ENCODE results near the gene RILPL2. TPM values are rescaled to one million over a fixed set of nuclear protein-coding genes. Genes with fewer than 3 reads are reported as not detected.
"Not testable (repeated sequence)": the region's sequence is repeated elsewhere in the genome, so short reads cannot be mapped to it uniquely, and the experiment has no call there.

RILPL2 gene
- total RNA-seq, 1 experiment from 2014 or later = 3.2 TPM

DNA sequence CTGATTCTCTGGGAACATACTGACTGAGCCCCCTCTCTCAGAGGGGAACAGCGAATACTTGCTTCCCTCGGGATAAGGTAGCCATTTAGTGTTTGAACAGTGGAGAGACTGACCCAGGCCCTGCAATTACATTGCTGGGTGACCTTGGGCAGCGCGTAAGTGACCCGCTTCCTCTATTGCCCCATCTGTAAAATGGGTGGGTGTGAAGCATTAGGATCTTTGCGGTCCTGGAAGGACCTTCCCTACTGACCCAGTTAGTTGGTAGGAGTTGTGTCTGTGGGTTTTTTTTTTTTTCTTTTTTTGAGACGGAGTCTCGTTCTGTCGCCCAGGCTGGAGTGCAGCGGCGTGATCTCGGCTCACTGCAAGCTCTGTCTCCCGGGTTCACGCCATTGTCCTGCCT is 53.8 kb downstream of the RILPL2 start:
- DNase-seq (ENCODE audit: low spot score) = no peak

DNA sequence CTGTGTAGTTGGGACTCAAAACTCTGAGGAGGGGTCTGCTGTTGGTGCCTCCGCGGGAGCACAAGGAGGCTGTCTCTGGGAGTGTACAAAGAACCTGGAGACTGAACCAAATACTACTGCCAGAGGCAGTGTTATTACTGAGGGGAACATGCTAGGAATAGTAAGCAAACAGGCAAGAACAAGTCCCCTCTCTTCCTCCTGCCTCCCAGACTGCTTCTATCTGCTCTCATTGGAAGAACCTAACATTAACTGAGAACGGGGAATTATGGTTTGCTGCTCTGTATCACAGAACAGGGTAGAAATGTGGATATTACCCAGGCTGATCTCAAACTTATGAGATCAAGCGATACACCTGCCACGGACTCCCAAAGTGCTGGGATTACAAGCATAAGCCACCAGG is 57.1 kb downstream of the RILPL2 start:
- no peak for DNase-seq (ENCODE audit: low spot score)

DNA sequence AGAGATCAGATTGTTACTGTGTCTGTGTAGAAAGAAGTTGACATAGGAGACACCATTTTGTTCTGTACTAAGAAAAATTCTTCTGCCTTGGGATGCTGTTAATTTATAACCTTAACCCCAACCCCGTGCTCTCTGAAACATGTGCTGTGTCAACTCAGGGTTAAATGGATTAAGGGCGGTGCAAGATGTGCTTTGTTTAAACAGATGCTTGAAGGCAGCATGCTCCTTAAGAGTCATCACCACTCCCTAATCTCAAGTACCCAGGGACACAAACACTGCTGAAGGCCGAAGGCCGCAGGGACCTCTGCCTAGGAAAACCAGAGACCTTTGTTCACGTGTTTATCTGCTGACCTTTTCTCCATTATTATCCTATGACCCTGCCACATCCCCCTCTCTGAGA is 64.1 kb downstream of the RILPL2 start:
- not testable (repeated sequence) for DNase-seq (ENCODE audit: low spot score)

DNA sequence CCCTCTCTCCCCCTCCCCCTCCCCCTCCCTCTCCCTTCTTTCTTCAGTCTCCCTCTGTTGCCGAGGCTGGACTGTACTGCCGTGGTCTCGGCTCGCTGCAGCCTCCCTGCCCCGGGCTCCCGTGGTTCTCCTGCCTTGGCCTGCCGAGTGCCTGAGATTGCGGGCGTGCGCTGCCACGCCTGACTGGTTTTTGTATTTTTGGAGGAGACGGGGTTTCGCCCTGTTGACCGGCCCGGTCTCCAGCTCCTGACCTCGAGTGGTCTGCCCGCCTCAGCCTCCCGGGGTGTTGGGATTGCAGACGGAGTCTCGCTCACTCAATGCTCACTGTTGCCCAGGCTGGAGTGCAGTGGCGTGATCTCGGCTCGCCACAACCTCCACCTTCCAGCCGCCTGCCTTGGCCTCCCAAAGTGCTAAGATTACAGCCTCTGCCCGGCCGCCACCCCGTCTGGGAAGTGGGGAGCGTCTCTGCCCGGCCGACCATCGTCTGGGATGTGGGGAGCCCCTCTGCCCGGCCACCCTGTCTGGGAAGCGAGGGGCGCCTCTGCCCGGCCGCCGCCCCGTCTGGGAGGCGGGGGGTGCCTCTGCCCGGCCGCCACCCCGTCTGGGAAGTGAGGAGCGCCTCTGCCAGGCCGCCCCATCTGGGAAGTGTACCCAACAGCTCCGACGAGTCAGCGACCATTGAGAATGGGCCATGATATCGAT is 64.7 kb downstream of the RILPL2 start:
- not testable (repeated sequence) for DNase-seq (ENCODE audit: low spot score)

DNA sequence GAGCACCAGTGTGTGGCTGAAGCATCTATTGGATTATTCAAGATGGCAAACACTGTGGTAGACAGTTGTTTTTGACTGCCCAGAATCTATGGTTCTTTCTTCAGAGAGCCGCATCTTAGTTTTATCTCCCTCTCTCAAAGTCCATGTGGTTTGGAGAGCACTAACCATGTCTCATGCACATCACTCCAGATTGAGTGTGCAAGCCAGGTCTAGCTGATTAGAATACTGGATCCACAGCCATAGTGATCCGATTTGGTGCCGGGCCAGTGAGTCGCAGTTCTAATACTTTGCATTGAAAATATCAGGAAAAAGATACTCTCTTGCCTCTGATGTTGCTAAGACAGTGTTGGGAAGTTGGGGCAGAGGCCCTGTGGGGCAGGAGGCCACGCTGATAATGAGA is 67.3 kb downstream of the RILPL2 start:
- no peak for DNase-seq (ENCODE audit: low spot score)

DNA sequence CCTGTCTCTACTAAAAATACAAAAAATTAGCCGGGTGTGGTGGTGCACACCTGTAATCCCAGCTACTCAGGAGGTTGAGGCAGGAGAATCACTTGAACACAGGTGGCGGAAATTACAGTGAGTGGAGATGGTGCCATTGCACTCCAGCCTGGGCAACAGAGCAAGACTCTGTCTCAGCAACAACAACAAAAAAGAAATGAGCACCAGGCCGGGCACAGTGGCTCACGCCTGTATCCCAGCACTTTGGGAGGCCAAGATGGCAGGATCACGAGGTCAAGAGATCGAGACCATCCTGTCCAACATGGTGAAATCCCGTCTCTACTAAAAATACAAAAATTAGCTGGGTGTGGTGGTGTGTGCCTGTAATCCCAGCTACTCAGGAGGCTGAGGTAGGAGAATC is 68.1 kb downstream of the RILPL2 start:
- not testable (repeated sequence) for DNase-seq (ENCODE audit: low spot score)

DNA sequence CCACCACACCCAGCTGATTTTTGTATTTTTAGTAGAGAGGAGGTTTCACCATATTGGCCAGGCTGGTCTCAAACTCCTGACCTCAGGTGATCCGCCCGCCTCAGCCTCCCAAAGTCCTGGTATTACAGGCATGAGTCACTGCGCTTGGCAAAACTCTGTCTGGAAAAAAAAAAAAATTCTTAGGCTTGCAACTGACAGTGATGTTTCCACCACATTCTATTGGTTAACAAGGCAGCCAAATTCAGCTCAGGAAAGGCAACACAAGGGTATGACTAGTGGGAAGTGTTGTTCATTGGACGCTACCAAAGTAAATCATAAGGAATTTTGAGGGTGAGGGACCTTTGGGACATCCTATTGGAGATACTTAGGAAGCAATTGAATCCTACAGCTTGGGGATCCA is 69.0 kb downstream of the RILPL2 start:
- DNase-seq (ENCODE audit: low spot score) = no peak

Other genes starting within 250 kb of the RILPL2 start
- gene MPHOSPH9, start 203.5 kb downstream of the RILPL2 start, total RNA-seq (2014; rRNA removed; shearing (Covaris generic)) = 61.8 and 71.1 TPM in 2 replicates
- 15.3 and 23.8 TPM in 2 replicates for gene MTRFR, start 203.2 kb downstream of the RILPL2 start, total RNA-seq (2014; rRNA removed; shearing (Covaris generic))
- gene CDK2AP1, start 164.8 kb downstream of the RILPL2 start, total RNA-seq (2014; rRNA removed; shearing (Covaris generic)) = 287 and 344 TPM in 2 replicates
- 12.8 and 19.7 TPM in 2 replicates for gene SBNO1, start 71.8 kb downstream of the RILPL2 start, total RNA-seq (2014; rRNA removed; shearing (Covaris generic))
- gene KMT5A, start 52.6 kb downstream of the RILPL2 start, total RNA-seq (2014; rRNA removed; shearing (Covaris generic)) = 28.4 and 34.0 TPM in 2 replicates
- gene SNRNP35, start 21.5 kb upstream of the RILPL2 start, total RNA-seq (2014; rRNA removed; shearing (Covaris generic)) = 8.4 and 16.9 TPM in 2 replicates
- 5.0 and 10.8 TPM in 2 replicates for gene RILPL1, start 97.0 kb upstream of the RILPL2 start, total RNA-seq (2014; rRNA removed; shearing (Covaris generic))
- 286 and 304 TPM in 2 replicates for gene TMED2, start 147.9 kb upstream of the RILPL2 start, total RNA-seq (2014; rRNA removed; shearing (Covaris generic))
- 16.1 and 24.8 TPM in 2 replicates for gene DDX55, start 165.4 kb upstream of the RILPL2 start, total RNA-seq (2014; rRNA removed; shearing (Covaris generic))
- 61.6 and 116 TPM in 2 replicates for gene EIF2B1, start 197.0 kb upstream of the RILPL2 start, total RNA-seq (2014; rRNA removed; shearing (Covaris generic))
- 96.5 and 97.3 TPM in 2 replicates for gene GTF2H3, start 197.1 kb upstream of the RILPL2 start, total RNA-seq (2014; rRNA removed; shearing (Covaris generic))
- 7.2 and 15.0 TPM in 2 replicates for gene TCTN2, start 234.4 kb upstream of the RILPL2 start, total RNA-seq (2014; rRNA removed; shearing (Covaris generic))